ENCODE measurements around the gene ARL15. TPM values are rescaled to one million over a fixed set of nuclear protein-coding genes. Genes with fewer than 3 reads are reported as not detected.

Gene ARL15
- total RNA-seq, 1 experiment from 2014 or later, result 15.4 TPM

DNA sequence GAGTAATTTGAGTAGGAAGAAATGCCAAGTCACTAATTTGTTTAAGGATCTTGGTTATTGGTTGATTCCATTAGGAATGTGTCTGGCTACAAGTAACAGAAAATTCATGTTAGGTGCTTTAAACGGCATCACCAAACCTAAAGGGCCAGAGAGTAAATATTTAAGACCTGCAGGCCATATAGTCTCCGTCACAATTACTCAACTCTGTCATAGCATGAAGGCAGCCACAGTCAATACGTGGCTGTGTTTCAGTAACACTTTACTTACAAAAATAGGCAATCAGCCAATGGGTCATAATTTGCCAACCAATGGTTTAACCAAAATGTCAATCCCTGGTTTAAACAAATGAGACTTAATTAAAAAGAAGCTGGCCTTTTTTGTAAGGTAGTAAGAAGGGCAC is 98.5 kb downstream of the ARL15 start:
- H3K9me3 ChIP-seq (replicated peaks), result no peaks in the 10 kb centered on the region
- H3K27me3 ChIP-seq (replicated peaks), result no peaks in the 10 kb centered on the region
- H3K4me3 ChIP-seq, result no peak overlapping the region
- H3K36me3 ChIP-seq, result no peaks in the 10 kb centered on the region
- H3K4me1 ChIP-seq (replicated peaks), result no peaks in the 10 kb centered on the region
- no peak overlapping the region for H3K27ac ChIP-seq
- no peak for DNase-seq (ENCODE audit: low read depth in 1 of 2, low spot score in 2 of 2)

DNA sequence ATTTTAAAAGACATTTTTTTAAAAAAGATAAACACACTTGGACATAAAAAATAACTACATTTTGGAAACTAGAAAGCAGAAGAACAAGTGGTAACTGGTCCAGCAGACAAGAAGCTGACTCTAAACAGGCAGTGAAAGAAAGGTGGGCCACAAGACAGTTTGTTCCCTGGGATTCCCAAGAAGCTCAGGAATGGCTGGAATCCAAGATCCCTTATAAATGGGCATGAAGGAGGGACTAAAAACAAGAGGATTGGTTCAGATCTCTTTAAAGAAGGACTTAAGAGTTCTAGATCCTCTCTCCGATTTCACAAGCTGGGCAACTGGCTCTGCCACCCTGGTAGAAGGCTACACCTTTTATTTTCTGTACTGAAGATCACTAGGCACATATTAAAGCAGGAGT is 102.8 kb downstream of the ARL15 start:
- H3K27ac ChIP-seq, result no peak overlapping the region
- H3K4me3 ChIP-seq, result no peak overlapping the region
- H3K27me3 ChIP-seq (replicated peaks), result no peaks in the 10 kb centered on the region; the same call in 1 of the 2 replicates
- no peaks in the 10 kb centered on the region for H3K36me3 ChIP-seq
- H3K4me1 ChIP-seq (replicated peaks), result no peaks in the 10 kb centered on the region
- no peaks in the 10 kb centered on the region for H3K9me3 ChIP-seq (replicated peaks)
- no peak for DNase-seq (ENCODE audit: low read depth in 1 of 2, low spot score in 2 of 2)

DNA sequence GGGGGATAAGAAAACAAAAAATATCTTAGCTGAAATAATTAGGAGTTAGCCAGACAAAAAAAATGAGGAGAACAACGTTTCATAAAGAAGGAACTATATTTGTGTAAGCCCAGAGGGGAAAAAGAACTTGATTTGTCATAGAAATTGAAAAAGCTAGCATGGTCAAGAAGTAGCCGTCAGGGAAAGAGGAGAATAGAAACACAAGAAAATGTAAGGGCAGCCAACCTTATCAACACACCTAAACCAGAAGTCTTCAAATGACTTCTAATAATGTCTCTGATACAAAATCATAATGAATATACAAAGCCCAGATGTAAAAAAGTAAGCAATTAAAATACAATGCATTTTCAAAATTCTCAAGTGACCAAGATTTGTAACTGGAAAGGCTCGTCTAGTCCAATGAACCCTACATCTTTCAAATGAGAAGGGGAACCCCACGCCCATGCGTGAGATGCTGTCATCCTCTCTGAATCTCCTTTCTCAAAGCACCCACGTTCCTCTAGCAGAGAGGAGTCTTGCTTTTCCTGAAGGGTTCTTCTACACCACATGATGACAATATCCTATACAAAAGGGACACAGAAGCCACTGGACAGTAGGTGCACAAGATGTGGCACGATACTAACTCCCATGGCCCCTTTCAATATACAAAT is 103.7 kb downstream of the ARL15 start:
- H3K36me3 ChIP-seq, result no peaks in the 10 kb centered on the region
- no peaks in the 10 kb centered on the region for H3K9me3 ChIP-seq (replicated peaks)
- H3K27me3 ChIP-seq (replicated peaks), result no peaks in the 10 kb centered on the region; the same call in 1 of the 2 replicates
- H3K4me3 ChIP-seq, result no peak overlapping the region
- H3K4me1 ChIP-seq (replicated peaks), result no peaks in the 10 kb centered on the region
- no peak overlapping the region for H3K27ac ChIP-seq
- no peak for DNase-seq (ENCODE audit: low read depth in 1 of 2, low spot score in 2 of 2)

DNA sequence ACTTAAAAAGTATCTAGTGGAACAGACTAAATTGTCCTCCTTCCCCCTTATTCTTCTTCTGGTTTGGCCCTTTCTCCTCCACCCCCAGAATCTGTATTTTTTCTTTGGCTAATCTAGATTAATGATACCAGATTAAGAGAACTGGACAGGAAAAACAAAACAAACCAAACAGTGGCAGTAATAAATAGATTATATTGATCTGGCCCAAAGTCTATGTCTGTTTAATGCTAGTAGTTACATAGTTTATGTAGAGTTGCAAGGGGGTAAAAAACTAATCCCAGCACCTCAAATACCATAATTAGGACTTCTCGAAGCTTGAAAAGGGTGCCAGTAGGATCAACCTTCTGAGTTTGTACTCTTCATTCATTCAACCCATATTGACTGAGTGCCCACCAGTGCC is 104.5 kb downstream of the ARL15 start:
- Histone ChIP-seq H3K9me3 (replicated peaks) (no peaks in the 10 kb centered on the region), H3K27me3 (replicated peaks) (no peaks in the 10 kb centered on the region; the same call in 1 of the 2 replicates), H3K36me3 (no peaks in the 10 kb centered on the region), H3K4me3 (no peak overlapping the region), H3K27ac (no peak overlapping the region), H3K4me1 (replicated peaks) (no peaks in the 10 kb centered on the region)
- no peak for DNase-seq (ENCODE audit: low read depth in 1 of 2, low spot score in 2 of 2)

DNA sequence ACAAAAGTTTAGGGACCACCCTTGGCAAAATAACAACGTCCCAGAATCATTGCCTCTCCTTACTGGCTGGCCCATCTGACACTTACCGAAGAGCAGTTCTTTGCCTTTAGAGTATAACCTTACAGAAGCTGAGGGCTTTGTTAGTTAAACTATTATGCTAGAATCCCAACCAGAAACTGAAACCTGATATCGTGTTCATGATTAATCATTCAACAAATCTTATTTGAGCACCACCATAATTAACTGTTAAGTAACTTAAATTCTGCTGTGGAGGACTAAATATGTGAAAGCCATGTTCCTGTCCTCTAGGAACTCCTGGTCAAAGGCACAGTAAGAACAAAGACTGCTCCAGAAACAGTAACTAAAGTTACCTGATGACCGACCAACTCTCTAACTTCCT is 104.9 kb downstream of the ARL15 start:
- Histone ChIP-seq H3K4me3 (no peak overlapping the region), H3K9me3 (replicated peaks) (no peaks in the 10 kb centered on the region), H3K4me1 (replicated peaks) (no peaks in the 10 kb centered on the region), H3K27ac (no peak overlapping the region), H3K27me3 (replicated peaks) (no peaks in the 10 kb centered on the region; the same call in 1 of the 2 replicates), H3K36me3 (no peaks in the 10 kb centered on the region)
- DNase-seq (ENCODE audit: low read depth in 1 of 2, low spot score in 2 of 2), result no peak

DNA sequence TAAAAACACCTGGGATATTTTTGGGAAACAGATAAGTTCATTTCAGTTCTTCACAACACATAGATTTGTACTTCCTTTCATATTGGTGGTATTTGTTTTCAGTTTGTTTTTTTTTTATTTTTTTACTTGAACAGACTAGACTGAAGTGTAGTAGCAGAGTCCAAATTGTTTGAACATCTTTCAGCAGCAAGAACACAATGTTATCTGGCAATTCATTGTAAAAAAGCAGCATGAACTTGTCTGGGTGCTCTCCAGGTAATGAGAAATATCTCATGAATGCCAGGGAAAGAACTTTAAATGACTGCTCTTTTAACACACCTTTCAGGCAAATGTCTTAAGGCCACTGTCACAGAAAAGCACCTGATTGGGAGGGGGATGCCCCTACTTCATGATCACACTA is 113.4 kb downstream of the ARL15 start:
- no peaks in the 10 kb centered on the region for H3K9me3 ChIP-seq (replicated peaks)
- no peaks in the 10 kb centered on the region for H3K4me1 ChIP-seq (replicated peaks)
- H3K27me3 ChIP-seq (replicated peaks), result no peaks in the 10 kb centered on the region
- no peaks in the 10 kb centered on the region for H3K36me3 ChIP-seq
- no peak overlapping the region for H3K27ac ChIP-seq
- no peak overlapping the region for H3K4me3 ChIP-seq
- DNase-seq (ENCODE audit: low read depth in 1 of 2, low spot score in 2 of 2), result no peak

DNA sequence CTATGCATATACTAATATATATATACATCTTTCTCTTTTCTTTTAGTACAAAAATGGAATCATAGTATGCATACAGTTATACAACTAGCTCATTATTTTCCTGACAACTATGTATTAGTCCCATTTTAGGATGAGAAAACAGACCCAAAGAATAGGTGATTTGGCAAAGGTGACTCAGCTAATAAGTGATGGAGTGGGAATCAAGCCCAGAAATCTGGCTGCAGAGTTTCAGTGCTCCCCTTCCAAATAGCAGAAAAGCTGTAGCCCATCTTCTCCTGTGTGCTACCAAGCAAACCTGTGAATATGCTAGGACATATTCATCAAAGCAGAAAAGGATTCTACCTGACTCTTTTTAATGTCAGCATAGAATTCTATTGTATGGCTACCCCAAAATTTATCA is 114.7 kb downstream of the ARL15 start:
- Histone ChIP-seq H3K36me3 (no peaks in the 10 kb centered on the region), H3K9me3 (replicated peaks) (no peaks in the 10 kb centered on the region), H3K27me3 (replicated peaks) (no peaks in the 10 kb centered on the region), H3K27ac (no peak overlapping the region), H3K4me3 (no peak overlapping the region), H3K4me1 (replicated peaks) (no peaks in the 10 kb centered on the region)
- DNase-seq (ENCODE audit: low read depth in 1 of 2, low spot score in 2 of 2), result no peak

DNA sequence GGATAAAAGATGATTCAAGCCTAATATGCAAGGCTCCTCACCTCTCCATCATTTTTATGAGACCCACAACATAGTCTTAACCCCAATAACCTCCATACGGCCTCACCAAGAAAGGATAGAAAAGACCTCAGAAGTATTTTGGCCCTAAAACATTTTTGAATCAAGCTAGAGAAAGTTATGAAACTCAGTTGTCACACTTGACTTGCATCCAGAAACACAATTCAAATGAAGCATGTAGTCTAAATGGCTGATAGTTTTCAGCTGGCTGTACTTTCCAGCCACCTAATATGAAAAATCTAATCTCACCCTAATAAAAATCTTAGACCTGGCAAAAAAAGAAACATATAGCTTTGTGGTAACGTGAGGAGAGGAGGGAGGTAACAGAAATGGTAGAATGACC is 116.1 kb downstream of the ARL15 start:
- H3K4me3 ChIP-seq, result no peak overlapping the region
- DNase-seq (ENCODE audit: low read depth in 1 of 2, low spot score in 2 of 2), result no peak

DNA sequence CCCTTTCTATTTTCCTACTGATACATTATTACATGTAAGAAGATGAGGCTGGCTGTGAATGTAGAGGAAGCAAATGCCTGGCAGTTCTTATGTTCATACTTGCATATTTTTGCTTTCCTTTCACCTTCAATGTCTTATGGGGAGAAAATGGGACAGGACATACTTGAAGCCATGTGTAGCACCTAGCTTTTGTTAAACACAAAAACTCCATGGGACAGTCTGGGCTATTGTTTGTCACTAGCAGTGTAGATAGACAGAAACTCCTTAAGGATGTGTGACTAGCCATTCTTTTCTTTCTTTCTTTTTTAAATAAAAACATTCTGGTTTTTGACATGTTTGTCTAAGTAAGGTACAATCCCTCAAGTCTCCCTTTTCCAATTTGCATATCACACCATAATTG is 122.7 kb downstream of the ARL15 start:
- DNase-seq (ENCODE audit: low read depth in 1 of 2, low spot score in 2 of 2), result no peak
- Histone ChIP-seq H3K27ac (no peak overlapping the region), H3K4me1 (replicated peaks) (no peaks in the 10 kb centered on the region)

More for the DNA sequence above, 116.1 kb downstream of the ARL15 start:
- H3K27me3 ChIP-seq (replicated peaks), result no peaks in the 10 kb centered on the region
- no peak overlapping the region for H3K27ac ChIP-seq
- H3K9me3 ChIP-seq (replicated peaks), result no peaks in the 10 kb centered on the region
- no peaks in the 10 kb centered on the region for H3K36me3 ChIP-seq
- H3K4me1 ChIP-seq (replicated peaks), result no peaks in the 10 kb centered on the region

DNA sequence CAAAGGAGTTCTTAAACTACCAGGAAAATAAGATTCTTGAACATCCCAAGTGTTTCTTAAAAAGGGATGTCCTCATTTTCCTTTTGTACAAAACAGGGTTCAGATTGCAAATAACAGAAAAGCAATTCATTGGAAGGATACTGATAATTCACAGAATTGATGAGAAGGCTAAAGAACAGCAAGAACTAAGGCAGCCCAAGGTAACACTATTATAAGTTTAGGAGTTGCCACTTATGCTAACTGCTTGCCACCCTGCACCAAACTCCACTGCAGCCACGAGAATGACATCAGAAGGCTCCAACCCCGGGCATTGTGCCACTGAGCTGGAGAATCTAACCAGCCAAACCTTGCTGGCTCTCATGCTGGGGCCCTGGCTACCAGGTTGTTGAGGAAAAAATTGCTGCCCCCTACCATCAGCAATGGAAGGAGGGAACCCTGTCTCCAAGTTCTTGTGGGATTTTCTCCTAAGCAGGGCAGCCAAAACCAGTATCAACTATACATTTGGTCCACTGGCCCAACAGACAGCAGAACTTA is 123.4 kb downstream of the ARL15 start:
- Histone ChIP-seq H3K36me3 (no peaks in the 10 kb centered on the region), H3K27me3 (replicated peaks) (no peaks in the 10 kb centered on the region), H3K4me1 (replicated peaks) (no peaks in the 10 kb centered on the region), H3K4me3 (no peak overlapping the region), H3K9me3 (replicated peaks) (no peaks in the 10 kb centered on the region), H3K27ac (no peak overlapping the region)
- DNase-seq (ENCODE audit: low read depth in 1 of 2, low spot score in 2 of 2), result no peak

More for the DNA sequence above, 122.7 kb downstream of the ARL15 start:
- no peak overlapping the region for H3K4me3 ChIP-seq
- no peaks in the 10 kb centered on the region for H3K36me3 ChIP-seq
- no peaks in the 10 kb centered on the region for H3K9me3 ChIP-seq (replicated peaks)
- H3K27me3 ChIP-seq (replicated peaks), result no peaks in the 10 kb centered on the region

DNA sequence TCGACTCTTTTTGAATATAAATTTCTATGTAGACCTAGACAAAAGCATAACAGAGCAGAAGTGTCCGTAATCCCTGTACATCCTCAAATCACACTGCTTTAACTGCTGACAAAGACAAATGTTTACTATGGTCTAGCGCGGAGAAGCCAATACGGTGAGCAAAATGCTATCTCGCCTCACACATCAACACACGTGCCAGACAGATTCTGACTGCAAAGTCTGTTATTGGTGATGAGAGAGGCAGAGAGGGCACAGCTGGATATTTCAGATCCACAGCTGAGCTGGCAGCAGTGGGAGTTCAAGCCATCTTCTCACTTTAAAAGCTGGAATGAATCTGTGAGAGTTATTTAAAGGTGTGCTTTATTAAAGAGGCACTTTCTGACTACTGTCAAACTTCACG is 124.3 kb downstream of the ARL15 start:
- Histone ChIP-seq H3K27ac (no peak overlapping the region), H3K4me1 (replicated peaks) (no peaks in the 10 kb centered on the region), H3K36me3 (no peaks in the 10 kb centered on the region), H3K27me3 (replicated peaks) (no peaks in the 10 kb centered on the region), H3K4me3 (no peak overlapping the region), H3K9me3 (replicated peaks) (no peaks in the 10 kb centered on the region)
- no peak for DNase-seq (ENCODE audit: low read depth in 1 of 2, low spot score in 2 of 2)

DNA sequence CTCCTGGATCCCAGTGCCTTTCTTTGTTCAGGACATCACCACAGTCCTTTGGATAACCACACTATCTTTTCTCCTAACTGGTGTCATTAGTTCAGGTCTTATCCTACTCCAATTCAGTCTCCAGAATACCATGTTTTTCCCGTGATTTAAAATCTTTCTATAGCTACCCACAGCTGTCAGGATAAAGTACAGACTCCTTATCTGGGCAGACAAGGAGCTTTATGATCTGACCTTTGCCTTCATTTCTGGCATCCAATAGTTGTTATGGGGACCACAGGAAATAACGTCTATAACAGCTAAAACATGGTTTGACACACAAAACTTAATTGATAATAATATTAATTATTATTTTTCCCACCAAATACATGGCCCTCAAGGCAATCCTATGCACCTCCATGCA is 125.6 kb downstream of the ARL15 start:
- Histone ChIP-seq H3K27me3 (replicated peaks) (no peaks in the 10 kb centered on the region), H3K9me3 (replicated peaks) (no peaks in the 10 kb centered on the region), H3K36me3 (no peaks in the 10 kb centered on the region), H3K4me1 (replicated peaks) (no peaks in the 10 kb centered on the region), H3K4me3 (no peak overlapping the region), H3K27ac (no peak overlapping the region)
- DNase-seq (ENCODE audit: low read depth in 1 of 2, low spot score in 2 of 2), result no peak

DNA sequence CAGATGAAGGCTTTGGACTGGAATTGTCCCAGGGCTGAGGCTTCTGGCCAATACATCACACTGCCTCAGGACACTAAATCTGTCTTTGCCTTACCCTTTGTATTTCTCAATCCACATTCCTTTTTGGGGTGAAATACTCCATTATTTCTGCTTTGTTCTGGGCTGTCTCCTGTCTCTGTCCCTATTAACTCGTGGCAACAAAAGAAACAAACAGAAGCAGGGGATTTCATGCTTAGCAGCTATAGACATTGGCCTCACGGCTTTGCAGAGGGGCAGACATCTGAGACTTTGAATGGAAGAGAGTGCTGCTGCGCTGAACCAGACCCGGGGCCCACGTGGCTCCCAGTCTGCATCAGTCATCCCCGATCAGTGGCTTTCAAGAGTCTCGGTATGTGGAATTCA is 129.7 kb downstream of the ARL15 start:
- DNase-seq (ENCODE audit: low read depth in 1 of 2, low spot score in 2 of 2), result no peak
- no peak overlapping the region for H3K27ac ChIP-seq
- H3K4me3 ChIP-seq, result no peak overlapping the region
- H3K36me3 ChIP-seq, result no peaks in the 10 kb centered on the region
- H3K9me3 ChIP-seq (replicated peaks), result no peaks in the 10 kb centered on the region
- H3K4me1 ChIP-seq (replicated peaks), result no peaks in the 10 kb centered on the region
- H3K27me3 ChIP-seq (replicated peaks), result no peaks in the 10 kb centered on the region

DNA sequence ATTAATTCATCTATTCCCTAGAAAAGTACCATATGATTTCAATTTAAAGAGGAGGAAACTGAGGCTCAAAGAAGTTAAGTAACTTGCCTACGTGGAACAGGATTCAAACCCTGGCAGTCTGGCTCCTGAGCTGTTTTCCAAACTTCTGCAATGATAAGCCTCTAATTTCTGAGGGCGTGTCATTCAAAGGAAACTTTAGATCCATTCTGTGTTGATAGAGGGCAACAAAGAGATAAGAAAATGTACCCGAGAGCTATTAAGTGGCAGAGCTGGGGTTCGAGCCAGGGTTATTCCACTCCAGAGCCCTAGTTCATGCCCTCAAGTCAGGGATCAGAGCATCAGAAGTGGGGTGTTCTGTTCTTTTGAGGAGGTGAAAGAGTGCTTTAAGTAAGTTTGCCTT is 131.4 kb downstream of the ARL15 start:
- Histone ChIP-seq H3K4me1 (replicated peaks) (no peaks in the 10 kb centered on the region), H3K36me3 (no peaks in the 10 kb centered on the region), H3K9me3 (replicated peaks) (no peaks in the 10 kb centered on the region), H3K4me3 (no peak overlapping the region), H3K27ac (no peak overlapping the region), H3K27me3 (replicated peaks) (no peaks in the 10 kb centered on the region)
- no peak for DNase-seq (ENCODE audit: low read depth in 1 of 2, low spot score in 2 of 2)

DNA sequence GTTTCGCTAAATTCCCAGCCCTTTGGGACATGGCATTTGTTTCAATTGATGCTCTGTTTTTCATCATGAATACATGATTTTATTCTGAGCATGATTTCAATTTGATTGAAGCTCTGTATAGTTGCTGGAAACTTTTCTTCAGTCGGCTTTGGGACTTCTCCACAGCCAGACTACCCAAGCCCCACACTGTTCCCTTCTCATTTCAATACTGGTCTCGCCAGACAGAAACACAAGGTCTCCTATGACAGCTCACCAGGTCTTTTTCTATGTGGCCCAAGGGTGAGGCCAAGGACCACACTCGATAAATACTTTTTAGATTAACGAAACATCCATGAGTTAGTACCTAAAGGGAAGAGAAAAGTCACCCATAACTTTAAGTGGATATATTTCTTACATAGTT is 132.2 kb downstream of the ARL15 start:
- Histone ChIP-seq H3K4me3 (no peak overlapping the region), H3K4me1 (replicated peaks) (no peaks in the 10 kb centered on the region), H3K36me3 (no peaks in the 10 kb centered on the region), H3K9me3 (replicated peaks) (no peaks in the 10 kb centered on the region), H3K27ac (no peak overlapping the region), H3K27me3 (replicated peaks) (no peaks in the 10 kb centered on the region)
- DNase-seq (ENCODE audit: low read depth in 1 of 2, low spot score in 2 of 2), result no peak
